ENCODE data around the gene YAE1.

The YAE1 gene

GRCh38 chr7:39557222-39557621 is 9.0 kb upstream of the YAE1 start:
- no peak for DNase-seq

- no peak for DNase-seq
Measured at GRCh38 chr7:39557911-39558310, 8.3 kb upstream of the YAE1 start.

GRCh38 chr7:39560408-39560807 is 5.8 kb upstream of the YAE1 start:
- no peak for DNase-seq

GRCh38 chr7:39560997-39561396 is 5.2 kb upstream of the YAE1 start:
- no peak for DNase-seq

GRCh38 chr7:39565538-39565937 is 666 bp upstream of the YAE1 start:
- DNase-seq = no peak

GRCh38 chr7:39567294-39567693 is 1.1 kb downstream of the YAE1 start:
- no peak for DNase-seq

GRCh38 chr7:39574673-39575349 is 8.6 kb downstream of the YAE1 start:
- no peak for DNase-seq

GRCh38 chr7:39577229-39577874 is 11.1 kb downstream of the YAE1 start:
- DNase-seq = no peak

GRCh38 chr7:39580149-39580874 is 14.1 kb downstream of the YAE1 start:
- DNase-seq = peak; percentile 83

- no peak for DNase-seq
Measured at GRCh38 chr7:39582536-39582935, 16.3 kb downstream of the YAE1 start.

GRCh38 chr7:39583539-39583938 is 17.3 kb downstream of the YAE1 start:
- DNase-seq = no peak

- no peak for DNase-seq
Measured at GRCh38 chr7:39587393-39587792, 21.2 kb downstream of the YAE1 start.

- no peak for DNase-seq
Measured at GRCh38 chr7:39588416-39588815, 22.2 kb downstream of the YAE1 start.

- peak; percentile 74 for DNase-seq
Measured at GRCh38 chr7:39589323-39590111, 23.3 kb downstream of the YAE1 start.

GRCh38 chr7:39592586-39592985 is 26.4 kb downstream of the YAE1 start:
- DNase-seq = peak; percentile 7

- DNase-seq = no peak
Measured at GRCh38 chr7:39594988-39595620, 28.9 kb downstream of the YAE1 start.

- no peak for DNase-seq
Measured at GRCh38 chr7:39602351-39602750, 36.1 kb downstream of the YAE1 start.

- no peak for DNase-seq
Measured at GRCh38 chr7:39603924-39604323, 37.7 kb downstream of the YAE1 start.

GRCh38 chr7:39605087-39605486 is 38.9 kb downstream of the YAE1 start:
- DNase-seq = no peak

- no peak for DNase-seq
Measured at GRCh38 chr7:39606352-39606751, 40.1 kb downstream of the YAE1 start.

- DNase-seq = no peak
Measured at GRCh38 chr7:39606941-39607340, 40.7 kb downstream of the YAE1 start.

GRCh38 chr7:39607865-39608264 is 41.7 kb downstream of the YAE1 start:
- DNase-seq = no peak

- DNase-seq = no peak
Measured at GRCh38 chr7:39608278-39608677, 42.1 kb downstream of the YAE1 start.
